ENCODE results near the gene SMAD2. TPM values are rescaled to one million over a fixed set of nuclear protein-coding genes. Genes with fewer than 3 reads are reported as not detected.

SMAD2 gene
- polyA plus RNA-seq, 1 experiment, result 52.2 TPM

DNA sequence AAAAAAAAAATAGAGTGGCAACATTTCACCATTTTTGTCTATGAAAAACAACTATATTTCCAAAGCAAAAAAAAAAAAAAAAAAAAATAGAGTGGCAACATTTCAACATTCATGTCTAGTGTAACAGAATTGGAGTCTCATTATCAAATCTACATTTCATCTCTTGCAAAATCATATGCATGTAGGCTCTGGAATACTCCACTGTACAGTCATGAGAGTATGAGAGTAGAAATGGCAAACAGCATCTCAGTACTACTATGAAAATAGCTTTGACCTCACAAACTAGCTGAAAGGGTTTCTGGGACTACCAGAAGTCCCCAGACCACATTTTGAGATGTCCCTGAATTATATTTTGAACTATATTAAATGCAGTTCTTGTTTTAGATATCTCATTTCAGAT lies 82.8 kb downstream of the SMAD2 start:
- ChIA-PET CTCF (interaction anchor here (1.0 kb wide), 1 partner anchor 14 kb away, joined by 3 read pairs; no protein-coding TSS in a partner anchor), POLR2A (no interaction called here)
- H3K36me3 ChIP-seq (ENCODE audit: control insufficient read depth, insufficient read depth, low read length), result peaks cover 3% of the 10 kb centered on the region; the same call in 1 of the 2 replicates
- TF ChIP-seq, protein P1, sequence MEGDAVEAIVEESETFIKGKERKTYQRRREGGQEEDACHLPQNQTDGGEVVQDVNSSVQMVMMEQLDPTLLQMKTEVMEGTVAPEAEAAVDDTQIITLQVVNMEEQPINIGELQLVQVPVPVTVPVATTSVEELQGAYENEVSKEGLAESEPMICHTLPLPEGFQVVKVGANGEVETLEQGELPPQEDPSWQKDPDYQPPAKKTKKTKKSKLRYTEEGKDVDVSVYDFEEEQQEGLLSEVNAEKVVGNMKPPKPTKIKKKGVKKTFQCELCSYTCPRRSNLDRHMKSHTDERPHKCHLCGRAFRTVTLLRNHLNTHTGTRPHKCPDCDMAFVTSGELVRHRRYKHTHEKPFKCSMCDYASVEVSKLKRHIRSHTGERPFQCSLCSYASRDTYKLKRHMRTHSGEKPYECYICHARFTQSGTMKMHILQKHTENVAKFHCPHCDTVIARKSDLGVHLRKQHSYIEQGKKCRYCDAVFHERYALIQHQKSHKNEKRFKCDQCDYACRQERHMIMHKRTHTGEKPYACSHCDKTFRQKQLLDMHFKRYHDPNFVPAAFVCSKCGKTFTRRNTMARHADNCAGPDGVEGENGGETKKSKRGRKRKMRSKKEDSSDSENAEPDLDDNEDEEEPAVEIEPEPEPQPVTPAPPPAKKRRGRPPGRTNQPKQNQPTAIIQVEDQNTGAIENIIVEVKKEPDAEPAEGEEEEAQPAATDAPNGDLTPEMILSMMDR (IDR thresholded peaks at IDR 0.05; ENCODE audit: insufficient read depth, low read depth, low read length), result no peak
- H3K27me3 ChIP-seq (ENCODE audit: control insufficient read depth, insufficient read depth, low read length), result no peaks in the 10 kb centered on the region
- H3K4me3 ChIP-seq (ENCODE audit: low read depth, low read length), result no peak overlapping the region
- DNase-seq (ENCODE audit: low read depth), result no peak

DNA sequence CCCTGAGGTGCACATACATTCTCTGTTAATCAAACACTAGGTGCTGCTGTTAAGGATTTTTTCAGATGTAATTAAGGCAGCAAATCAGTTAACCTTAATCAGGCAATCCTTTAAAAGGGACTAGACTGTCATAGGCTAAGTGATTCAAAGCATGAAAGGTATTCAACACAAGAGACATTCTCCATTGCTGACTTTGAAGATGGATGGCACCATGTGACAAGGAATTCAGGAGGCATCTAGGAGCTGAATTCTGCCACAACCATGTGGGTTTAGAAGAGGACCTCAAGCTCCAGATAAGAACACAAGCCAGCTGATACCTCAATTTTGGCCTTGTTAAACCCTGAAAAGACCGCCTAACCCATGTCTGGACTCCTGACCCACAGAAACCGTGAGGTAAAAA lies 84.0 kb downstream of the SMAD2 start:
- TF ChIP-seq, protein P1 (IDR thresholded peaks at IDR 0.05; ENCODE audit: insufficient read depth, low read depth, low read length), result no peak
- DNase-seq (ENCODE audit: low read depth), result no peak
- CTCF ChIA-PET, result no interaction called here
- H3K27me3 ChIP-seq (ENCODE audit: control insufficient read depth, insufficient read depth, low read length), result no peaks in the 10 kb centered on the region
- H3K36me3 ChIP-seq (ENCODE audit: control insufficient read depth, insufficient read depth, low read length), result peaks cover 6% of the 10 kb centered on the region; the same call in 1 of the 2 replicates
- H3K4me3 ChIP-seq (ENCODE audit: low read depth, low read length), result no peak overlapping the region
- POLR2A ChIA-PET, result no interaction called here

DNA sequence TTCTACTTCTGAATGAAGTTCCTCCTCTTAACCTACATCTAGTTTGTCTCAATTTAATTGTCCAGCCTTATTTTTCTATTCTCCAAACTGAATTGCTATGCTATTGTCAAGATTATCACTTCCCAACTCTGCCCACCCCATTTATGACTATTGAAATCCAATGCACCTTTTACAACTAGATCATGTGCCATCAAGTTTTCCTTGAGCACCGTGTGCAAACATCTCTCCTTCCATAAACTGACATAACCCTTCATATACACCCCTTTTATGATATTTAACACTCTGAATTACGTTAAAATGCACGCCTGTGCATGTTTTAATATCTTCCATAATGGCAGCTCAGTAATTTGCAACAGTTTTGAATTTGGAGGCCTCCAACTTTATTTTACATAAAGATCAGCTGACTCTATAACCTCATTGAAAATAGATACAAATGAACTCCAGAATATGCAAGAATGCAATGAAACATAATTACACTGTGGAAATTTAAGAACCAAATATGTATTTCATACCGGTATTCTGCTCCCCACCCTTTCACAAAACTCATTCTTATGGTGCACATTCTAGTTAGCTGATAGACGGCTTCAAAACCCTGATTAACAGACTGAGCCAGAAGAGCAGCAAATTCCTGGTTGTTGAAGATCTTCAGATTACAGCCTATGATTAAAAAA lies 85.5 kb downstream of the SMAD2 start:
- H3K27me3 ChIP-seq (ENCODE audit: control insufficient read depth, insufficient read depth, low read length), result no peaks in the 10 kb centered on the region
- CTCF ChIA-PET, result no interaction called here

DNA sequence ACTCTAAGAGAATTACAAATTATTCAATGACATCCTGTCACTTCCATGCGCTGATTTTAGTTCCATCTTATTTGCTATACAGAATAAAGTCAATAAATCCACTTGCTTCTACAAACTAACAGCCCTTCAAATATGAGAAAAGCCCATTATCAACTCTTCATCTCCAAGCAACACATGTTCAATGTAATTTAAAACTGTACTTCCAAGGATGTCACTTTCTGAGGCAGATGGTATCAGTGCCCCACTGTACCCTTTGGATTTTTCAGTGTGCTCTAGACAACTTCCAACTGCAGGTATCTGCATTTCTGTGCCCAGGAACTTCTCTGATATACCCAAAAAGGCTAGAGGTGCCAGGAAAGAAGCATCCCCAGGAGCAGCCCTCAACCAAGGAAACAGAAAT lies 87.6 kb downstream of the SMAD2 start:
- no peak for DNase-seq (ENCODE audit: low read depth)
- Histone ChIP-seq H3K27me3 (ENCODE audit: control insufficient read depth, insufficient read depth, low read length) (no peaks in the 10 kb centered on the region), H3K4me3 (ENCODE audit: low read depth, low read length) (no peak overlapping the region), H3K36me3 (ENCODE audit: control insufficient read depth, insufficient read depth, low read length) (peaks cover 5% of the 10 kb centered on the region)
- CTCF ChIA-PET, result no interaction called here
- TF ChIP-seq, protein P1 (IDR thresholded peaks at IDR 0.05; ENCODE audit: insufficient read depth, low read depth, low read length), result no peak
- POLR2A ChIA-PET, result no interaction called here

More for the DNA sequence above, 85.5 kb downstream of the SMAD2 start:
- DNase-seq (ENCODE audit: low read depth), result no peak
- TF ChIP-seq, protein P1 (IDR thresholded peaks at IDR 0.05; ENCODE audit: insufficient read depth, low read depth, low read length), result no peak
- H3K4me3 ChIP-seq (ENCODE audit: low read depth, low read length), result no peak overlapping the region
- POLR2A ChIA-PET, result no interaction called here
- peaks cover 6% of the 10 kb centered on the region; the same call in 1 of the 2 replicates for H3K36me3 ChIP-seq (ENCODE audit: control insufficient read depth, insufficient read depth, low read length)

DNA sequence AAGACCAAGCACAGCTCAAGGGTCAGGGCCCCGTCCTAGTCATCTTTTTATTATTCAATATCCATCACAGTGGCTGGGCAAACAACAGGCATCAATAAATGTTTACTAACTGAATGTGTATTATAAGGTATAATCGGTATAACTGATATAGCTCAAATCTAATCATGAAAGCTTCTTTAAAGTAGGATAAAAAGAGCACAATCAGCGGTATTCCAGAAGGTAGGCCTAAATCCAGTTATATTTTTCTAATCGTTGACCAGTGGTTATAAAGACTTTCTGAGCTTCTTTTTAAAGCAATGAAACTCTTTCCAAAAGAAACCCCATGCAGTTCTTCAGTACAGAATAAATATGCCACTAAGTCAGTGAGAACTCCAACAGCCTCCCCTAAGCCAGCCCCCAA lies 92.1 kb downstream of the SMAD2 start:
- peaks cover 5% of the 10 kb centered on the region for H3K36me3 ChIP-seq (ENCODE audit: control insufficient read depth, insufficient read depth, low read length)
- CTCF ChIA-PET, result interaction anchor here (0.7 kb wide), 1 partner anchor 56 kb away, joined by 3 read pairs; no protein-coding TSS in a partner anchor
- H3K4me3 ChIP-seq (ENCODE audit: low read depth, low read length), result no peak overlapping the region

More for the DNA sequence above, 92.1 kb downstream of the SMAD2 start:
- TF ChIP-seq, protein P1 (IDR thresholded peaks at IDR 0.05; ENCODE audit: insufficient read depth, low read depth, low read length), result no peak
- no peak for DNase-seq (ENCODE audit: low read depth)
- H3K27me3 ChIP-seq (ENCODE audit: control insufficient read depth, insufficient read depth, low read length), result no peaks in the 10 kb centered on the region
- POLR2A ChIA-PET, result no interaction called here
